GM23338 (cell line): ENCODE results near the gene ELOVL6.

Experiments used
- CREB1 ChIP-seq: fragments of 250-450 bp; sonication (Bioruptor Pico); IDR thresholded peaks from 2 replicates; pipeline ENCODE4 v1.5.0; 2020; ENCODE audit warnings: low read depth, mild to moderate bottlenecking, moderate library complexity
- EZH2 ChIP-seq: fragments of 200-600 bp; sonication (generic); IDR thresholded peaks from one replicate; pipeline ENCODE4 v1.8.0; 2017; ENCODE audit warnings: antibody characterized with exemption, mild to moderate bottlenecking, low read depth; ENCODE audit not compliant: unreplicated experiment
- EZH2phosphoT487 ChIP-seq: fragments of 200-600 bp; sonication (generic); IDR thresholded peaks from one replicate; pipeline ENCODE4 v1.8.1; 2018; ENCODE audit warnings: antibody characterized with exemption; ENCODE audit not compliant: unreplicated experiment
- JUNB ChIP-seq: IDR thresholded peaks from one replicate; pipeline ENCODE4 v1.6.1; 2016; ENCODE audit warnings: antibody characterized with exemption; ENCODE audit not compliant: unreplicated experiment
- POLR2AphosphoS5 ChIP-seq: IDR thresholded peaks from 2 replicates; pipeline ENCODE4 v1.6.1; 2016; ENCODE audit warnings: antibody characterized with exemption, low read depth
- REST ChIP-seq: IDR thresholded peaks from one replicate; pipeline ENCODE4 v1.6.1; 2018; ENCODE audit warnings: antibody characterized with exemption; ENCODE audit not compliant: unreplicated experiment
- ZNF331 ChIP-seq: fragments of 250-450 bp; sonication (Bioruptor Pico); IDR thresholded peaks from 2 replicates; pipeline ENCODE4 v1.5.0; 2020; ENCODE audit warnings: low read depth, mild to moderate bottlenecking, moderate library complexity
- TF ChIP-seq, protein P1 (sequence below), 2 experiments: fragments of 200-600 bp in 1 of 2; sonication (generic) in 1 of 2; conservative IDR thresholded peaks; 2 replicates each; pipeline versions ENCODE4 v1.5.1 to v1.6.1; 2016 to 2017; ENCODE audit warnings: antibody characterized with exemption in 2 of 2, low read depth in 2 of 2, mild to moderate bottlenecking in 2 of 2, moderate library complexity in 1 of 2

DNA sequence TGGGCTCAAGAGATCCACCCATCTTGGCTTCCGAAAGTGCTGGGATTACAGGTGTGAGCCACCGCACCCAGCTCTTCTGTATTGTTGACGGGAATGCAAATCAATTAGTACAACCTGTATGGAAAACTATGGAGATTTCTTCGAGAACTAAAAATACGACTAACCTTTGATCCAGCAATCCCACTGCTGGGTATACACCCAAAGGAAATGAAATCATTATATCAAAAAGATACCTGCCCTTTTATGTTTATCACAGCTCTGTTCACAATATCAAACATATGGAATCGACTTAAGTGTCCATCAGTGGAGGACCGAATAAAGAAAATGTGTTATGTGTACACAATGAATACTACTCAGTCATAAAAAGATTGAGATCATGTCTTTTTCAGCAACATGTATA, 49.3 kb downstream of the ELOVL6 start:
- TF ChIP-seq, protein P1, sequence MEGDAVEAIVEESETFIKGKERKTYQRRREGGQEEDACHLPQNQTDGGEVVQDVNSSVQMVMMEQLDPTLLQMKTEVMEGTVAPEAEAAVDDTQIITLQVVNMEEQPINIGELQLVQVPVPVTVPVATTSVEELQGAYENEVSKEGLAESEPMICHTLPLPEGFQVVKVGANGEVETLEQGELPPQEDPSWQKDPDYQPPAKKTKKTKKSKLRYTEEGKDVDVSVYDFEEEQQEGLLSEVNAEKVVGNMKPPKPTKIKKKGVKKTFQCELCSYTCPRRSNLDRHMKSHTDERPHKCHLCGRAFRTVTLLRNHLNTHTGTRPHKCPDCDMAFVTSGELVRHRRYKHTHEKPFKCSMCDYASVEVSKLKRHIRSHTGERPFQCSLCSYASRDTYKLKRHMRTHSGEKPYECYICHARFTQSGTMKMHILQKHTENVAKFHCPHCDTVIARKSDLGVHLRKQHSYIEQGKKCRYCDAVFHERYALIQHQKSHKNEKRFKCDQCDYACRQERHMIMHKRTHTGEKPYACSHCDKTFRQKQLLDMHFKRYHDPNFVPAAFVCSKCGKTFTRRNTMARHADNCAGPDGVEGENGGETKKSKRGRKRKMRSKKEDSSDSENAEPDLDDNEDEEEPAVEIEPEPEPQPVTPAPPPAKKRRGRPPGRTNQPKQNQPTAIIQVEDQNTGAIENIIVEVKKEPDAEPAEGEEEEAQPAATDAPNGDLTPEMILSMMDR (conservative IDR thresholded peaks at IDR 0.05; ENCODE audit: low read depth in 2 of 2): no peak
- no peak for TF ChIP-seq POLR2AphosphoS5
- TF ChIP-seq REST: no peak
- TF ChIP-seq EZH2: no peak
- no peak for TF ChIP-seq CREB1
- TF ChIP-seq EZH2phosphoT487: no peak
- TF ChIP-seq ZNF331 (CRISPR knock-in tag): no peak
- no peak for TF ChIP-seq JUNB
